ENCODE data around the gene DNAJC11. TPM values are rescaled to one million over a fixed set of nuclear protein-coding genes. Genes with fewer than 3 reads are reported as not detected.
A peak's percentile ranks its signal among the peaks of the same experiment; 100 is the strongest.
"Not testable (repeated sequence)": the region's sequence is repeated elsewhere in the genome, so short reads cannot be mapped to it uniquely, and the experiment has no call there.

Gene DNAJC11
- total and polyA plus RNA-seq, 10 donors: 13.3 to 66.9 (median 54.6) TPM

- WGBS, 5 donors: 80 to 87% (median 82%) methylated on average over 6 of the region's 6 CpGs
- TF ChIP-seq, protein P1, sequence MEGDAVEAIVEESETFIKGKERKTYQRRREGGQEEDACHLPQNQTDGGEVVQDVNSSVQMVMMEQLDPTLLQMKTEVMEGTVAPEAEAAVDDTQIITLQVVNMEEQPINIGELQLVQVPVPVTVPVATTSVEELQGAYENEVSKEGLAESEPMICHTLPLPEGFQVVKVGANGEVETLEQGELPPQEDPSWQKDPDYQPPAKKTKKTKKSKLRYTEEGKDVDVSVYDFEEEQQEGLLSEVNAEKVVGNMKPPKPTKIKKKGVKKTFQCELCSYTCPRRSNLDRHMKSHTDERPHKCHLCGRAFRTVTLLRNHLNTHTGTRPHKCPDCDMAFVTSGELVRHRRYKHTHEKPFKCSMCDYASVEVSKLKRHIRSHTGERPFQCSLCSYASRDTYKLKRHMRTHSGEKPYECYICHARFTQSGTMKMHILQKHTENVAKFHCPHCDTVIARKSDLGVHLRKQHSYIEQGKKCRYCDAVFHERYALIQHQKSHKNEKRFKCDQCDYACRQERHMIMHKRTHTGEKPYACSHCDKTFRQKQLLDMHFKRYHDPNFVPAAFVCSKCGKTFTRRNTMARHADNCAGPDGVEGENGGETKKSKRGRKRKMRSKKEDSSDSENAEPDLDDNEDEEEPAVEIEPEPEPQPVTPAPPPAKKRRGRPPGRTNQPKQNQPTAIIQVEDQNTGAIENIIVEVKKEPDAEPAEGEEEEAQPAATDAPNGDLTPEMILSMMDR (IDR thresholded peaks at IDR 0.05 in 8 of 11, conservative IDR thresholded peaks at IDR 0.05 in 3 of 11): no peak
- TF ChIP-seq POLR2A (IDR thresholded peaks at IDR 0.05): no peak
- no peak for TF ChIP-seq POLR2AphosphoS5 (IDR thresholded peaks at IDR 0.05)
- H3K4me1 ChIP-seq: peaks cover 13 to 23% (median 18%) of the 10 kb centered on the region in 6 donors
- H3K27me3 ChIP-seq (replicated peaks in 1 of 7): no peaks in the 10 kb centered on the region
- DNase-seq: no peak
- intact Hi-C loops (cut with DNase I; ENCODE audit: low total_unique reads): no loop called here
- H3K4me3 ChIP-seq: no peak overlapping the region
- H3K9me3 ChIP-seq: no peaks in the 10 kb centered on the region
- no peak overlapping the region for H3K27ac ChIP-seq
- no peaks in the 10 kb centered on the region for H3K36me3 ChIP-seq
Measured at GRCh38 chr1:6704746-6705145, 3.1 kb upstream of the DNAJC11 start.

DNA sequence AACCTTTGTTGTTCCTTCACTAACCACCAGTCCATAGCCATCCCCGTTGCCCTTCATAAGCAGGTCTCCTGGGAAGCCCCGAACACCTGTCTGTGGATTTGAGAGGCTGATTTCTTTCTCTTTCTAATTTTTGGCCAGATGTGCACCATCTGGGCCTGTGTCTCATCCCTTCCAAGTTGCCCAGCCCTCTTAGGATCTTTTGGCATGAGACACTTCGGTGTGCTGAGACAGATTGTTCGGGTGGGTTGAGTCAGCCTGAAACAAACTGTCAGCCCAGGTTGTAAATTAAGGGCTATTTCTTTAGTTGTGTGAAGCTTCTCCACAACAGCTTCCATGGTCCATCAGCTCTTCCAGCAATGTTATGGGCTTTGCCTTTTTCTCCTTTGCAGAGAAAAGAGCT, 1.4 kb upstream of the DNAJC11 start:
- no peak for DNase-seq
- H3K27me3 ChIP-seq (replicated peaks in 1 of 7): no peaks in the 10 kb centered on the region
- H3K9me3 ChIP-seq: no peaks in the 10 kb centered on the region
- intact Hi-C loops (cut with DNase I; ENCODE audit: low total_unique reads): no loop called here
- TF ChIP-seq, protein P1 (IDR thresholded peaks at IDR 0.05 in 8 of 11, conservative IDR thresholded peaks at IDR 0.05 in 3 of 11): no peak
- TF ChIP-seq POLR2AphosphoS5 (IDR thresholded peaks at IDR 0.05) (no peak), POLR2A (IDR thresholded peaks at IDR 0.05) (no peak)
- WGBS, 5 donors: 80 to 94% (median 92%) methylated on average over 4 of the region's 4 CpGs
- H3K36me3 ChIP-seq: peaks cover 0 to 7% (median 0%) of the 10 kb centered on the region in 6 donors
- no peak overlapping the region for H3K4me3 ChIP-seq
- H3K27ac ChIP-seq: no peak overlapping the region
- H3K4me1 ChIP-seq: peaks cover 13 to 40% (median 26%) of the 10 kb centered on the region in 6 donors

DNA sequence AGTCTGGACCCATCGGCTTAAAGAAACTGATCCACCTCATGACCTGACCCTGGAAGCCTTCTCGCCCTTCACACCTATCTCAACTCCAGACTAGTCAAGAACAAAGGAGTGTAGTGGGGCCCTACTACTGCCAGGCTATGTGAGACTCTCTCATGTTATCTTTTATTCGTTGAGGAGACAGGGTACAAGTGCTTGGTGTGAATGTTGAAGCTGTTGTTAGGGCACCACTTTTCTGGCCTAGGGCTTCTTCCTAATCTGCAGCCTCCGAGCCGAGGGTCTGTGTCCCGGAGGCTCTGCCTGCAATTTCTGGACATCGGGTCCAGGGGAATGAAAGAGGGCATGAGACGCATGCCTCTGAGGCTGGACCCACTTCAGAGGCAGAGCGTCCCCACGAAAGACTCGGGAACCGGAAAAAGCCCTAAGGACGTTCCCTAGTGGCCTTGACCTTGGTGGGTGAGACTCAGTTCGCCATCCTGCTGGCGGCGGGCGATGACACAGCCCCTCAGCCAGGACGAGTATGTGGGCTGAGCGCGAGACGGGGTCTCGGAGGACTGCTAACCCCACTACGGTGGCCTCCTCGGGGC, 671 bp downstream of the DNAJC11 start:
- H3K4me3 ChIP-seq: peak overlapping the region; percentile 100
- H3K27me3 ChIP-seq (replicated peaks in 1 of 7): no peaks in the 10 kb centered on the region
- no peak for DNase-seq
- H3K9me3 ChIP-seq: no peaks in the 10 kb centered on the region
- H3K4me1 ChIP-seq: peaks cover 13 to 45% (median 28%) of the 10 kb centered on the region in 6 donors
- intact Hi-C loops (cut with DNase I; ENCODE audit: low total_unique reads): no loop called here
- H3K36me3 ChIP-seq: peaks cover 0 to 18% (median 0%) of the 10 kb centered on the region in 6 donors
- 3 to 9% (median 5%) methylated on average over 12 to 24 of the region's 24 CpGs for WGBS, 5 donors
- TF ChIP-seq, protein P1 (IDR thresholded peaks at IDR 0.05 in 8 of 11, conservative IDR thresholded peaks at IDR 0.05 in 3 of 11): no peak
- no peak for TF ChIP-seq POLR2A (IDR thresholded peaks at IDR 0.05)
- no peak for TF ChIP-seq POLR2AphosphoS5 (IDR thresholded peaks at IDR 0.05)
- peak overlapping the region; percentile 80 to 94 (median 90) for H3K27ac ChIP-seq

DNA sequence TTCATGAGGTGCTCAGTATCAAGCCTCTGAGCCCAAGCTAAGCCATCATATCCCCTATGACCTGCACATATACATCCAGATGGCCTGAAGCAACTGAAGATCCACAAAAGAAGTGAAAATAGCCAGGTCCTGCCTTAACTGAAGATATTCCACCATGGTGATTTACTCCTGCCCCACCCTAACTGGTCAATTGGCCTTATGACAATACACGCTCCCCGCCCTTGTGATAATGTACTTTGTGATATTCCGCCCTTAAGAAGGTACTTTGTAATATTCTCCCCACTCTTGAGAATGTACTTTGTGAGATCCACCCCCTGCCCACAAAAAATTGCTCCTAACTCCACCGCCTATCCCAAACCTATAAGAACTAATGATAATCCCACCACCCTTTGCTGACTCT, 1.7 kb downstream of the DNAJC11 start:
- intact Hi-C loops (cut with DNase I; ENCODE audit: low total_unique reads); H3K27ac ChIP-seq; H3K27me3 ChIP-seq (replicated peaks in 1 of 7); DNase-seq; H3K9me3 ChIP-seq: not testable (repeated sequence)
- peaks cover 13 to 48% (median 28%) of the 10 kb centered on the region in 6 donors for H3K4me1 ChIP-seq
- WGBS, 5 donors: 87 to 99% (median 92%) methylated on average over 4 of the region's 4 CpGs
- peaks cover 0 to 18% (median 0%) of the 10 kb centered on the region in 6 donors for H3K36me3 ChIP-seq
- H3K4me3 ChIP-seq: peak overlapping the region in 3 of 8 donors; percentile 100
